ENCODE data around the gene ATP5MK.
"Not testable (repeated sequence)": the region's sequence is repeated elsewhere in the genome, so short reads cannot be mapped to it uniquely, and the experiment has no call there.

DNA sequence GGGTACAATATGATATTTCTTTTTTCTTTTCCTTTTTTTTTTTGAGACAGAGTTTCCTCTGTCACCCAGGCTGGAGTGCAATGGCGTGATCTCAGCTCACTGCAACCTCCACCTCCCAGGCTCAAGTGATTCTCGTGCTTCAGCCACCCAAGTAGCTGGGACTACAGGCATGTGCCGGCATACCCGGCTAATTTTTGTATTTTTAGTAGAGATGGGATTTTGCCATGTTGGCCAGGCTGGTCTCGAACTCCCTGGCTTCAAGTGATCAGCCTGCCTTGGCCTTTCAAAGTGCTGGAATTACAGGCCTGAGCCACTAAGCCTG is 20.8 kb upstream of the ATP5MK start:
- TF ChIP-seq, protein P1, sequence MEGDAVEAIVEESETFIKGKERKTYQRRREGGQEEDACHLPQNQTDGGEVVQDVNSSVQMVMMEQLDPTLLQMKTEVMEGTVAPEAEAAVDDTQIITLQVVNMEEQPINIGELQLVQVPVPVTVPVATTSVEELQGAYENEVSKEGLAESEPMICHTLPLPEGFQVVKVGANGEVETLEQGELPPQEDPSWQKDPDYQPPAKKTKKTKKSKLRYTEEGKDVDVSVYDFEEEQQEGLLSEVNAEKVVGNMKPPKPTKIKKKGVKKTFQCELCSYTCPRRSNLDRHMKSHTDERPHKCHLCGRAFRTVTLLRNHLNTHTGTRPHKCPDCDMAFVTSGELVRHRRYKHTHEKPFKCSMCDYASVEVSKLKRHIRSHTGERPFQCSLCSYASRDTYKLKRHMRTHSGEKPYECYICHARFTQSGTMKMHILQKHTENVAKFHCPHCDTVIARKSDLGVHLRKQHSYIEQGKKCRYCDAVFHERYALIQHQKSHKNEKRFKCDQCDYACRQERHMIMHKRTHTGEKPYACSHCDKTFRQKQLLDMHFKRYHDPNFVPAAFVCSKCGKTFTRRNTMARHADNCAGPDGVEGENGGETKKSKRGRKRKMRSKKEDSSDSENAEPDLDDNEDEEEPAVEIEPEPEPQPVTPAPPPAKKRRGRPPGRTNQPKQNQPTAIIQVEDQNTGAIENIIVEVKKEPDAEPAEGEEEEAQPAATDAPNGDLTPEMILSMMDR (IDR thresholded peaks at IDR 0.05; ENCODE audit: insufficient read depth, low read length, poor library complexity, severe bottlenecking) = not testable (repeated sequence)
- not testable (repeated sequence) for TF ChIP-seq EZH2phosphoT487 (conservative IDR thresholded peaks at IDR 0.05; ENCODE audit: low read length)

Data from SU-DHL-6 (cell line).